Liver (tissue), 9 donors: ENCODE results near the gene NOP10. TPM values are rescaled to one million over a fixed set of nuclear protein-coding genes. Genes with fewer than 3 reads are reported as not detected.

Source experiments
- DNase-seq: peaks from one replicate; pipeline ENCODE4 v3.0.0-alpha.2; 2017; ENCODE audit warnings: low spot score
- H3K27ac ChIP-seq, 2 donors: one replicate each; pipeline ENCODE4 v1.7.0; 2013; ENCODE audit warnings: inconsistent platforms in 2 of 2, low read length in 2 of 2, control low read depth in 1 of 2, low read depth in 1 of 2, mild to moderate bottlenecking in 1 of 2
- H3K27me3 ChIP-seq, 4 donors: one replicate each; pipeline versions ENCODE4 v1.6.1 to v1.7.0; 2013; ENCODE audit warnings: low read length in 3 of 4, inconsistent platforms in 1 of 4, mild to moderate bottlenecking in 1 of 4, moderate library complexity in 1 of 4; ENCODE audit not compliant: control insufficient read depth in 4 of 4, insufficient read depth in 4 of 4
- H3K36me3 ChIP-seq, 4 donors: one replicate each; pipeline versions ENCODE4 v1.6.1 to v1.7.0; 2013; ENCODE audit warnings: low read length in 3 of 4, mild to moderate bottlenecking in 3 of 4, low read depth in 1 of 4, moderate library complexity in 1 of 4; ENCODE audit not compliant: control insufficient read depth in 4 of 4, insufficient read depth in 3 of 4
- H3K4me1 ChIP-seq, 4 donors: one replicate each; pipeline versions ENCODE4 v1.6.1 to v1.7.0; 2013; ENCODE audit warnings: low read length in 3 of 4, mild to moderate bottlenecking in 3 of 4, moderate library complexity in 1 of 4; ENCODE audit not compliant: control insufficient read depth in 4 of 4, insufficient read depth in 4 of 4
- H3K4me3 ChIP-seq, 3 donors: one replicate each; pipeline versions ENCODE4 v1.6.1 to v1.7.0; 2013; ENCODE audit warnings: low read length in 3 of 3, control low read depth in 1 of 3, low read depth in 1 of 3, mild to moderate bottlenecking in 1 of 3
- H3K9ac ChIP-seq, 2 donors: one replicate each; pipeline ENCODE4 v1.7.0; 2013; ENCODE audit warnings: low read length in 2 of 2, mild to moderate bottlenecking in 2 of 2, moderate library complexity in 2 of 2, control low read depth in 1 of 2, low read depth in 1 of 2
- H3K9me3 ChIP-seq, 4 donors: one replicate each; pipeline versions ENCODE4 v1.6.1 to v1.7.0; 2013; ENCODE audit warnings: low read length in 3 of 4; ENCODE audit not compliant: control insufficient read depth in 4 of 4
- ATF3 ChIP-seq: IDR thresholded peaks from 2 replicates; pipeline ENCODE4 v1.6.1; 2016; ENCODE audit warnings: antibody characterized with exemption
- CTCF ChIP-seq: fragments of 150-350 bp; IDR thresholded peaks from 2 replicates; pipeline ENCODE4 v1.5.1; 2017; ENCODE audit warnings: improper control_type of control experiment, low read depth, low read length; ENCODE audit not compliant: missing input control
- EGR1 ChIP-seq, 2 donors: IDR thresholded peaks; 2 replicates each; pipeline ENCODE4 v1.6.1; 2016 to 2018; ENCODE audit warnings: antibody characterized with exemption in 2 of 2, low read depth in 2 of 2
- FOXA1 ChIP-seq: IDR thresholded peaks from 2 replicates; pipeline ENCODE4 v1.6.1; 2016; ENCODE audit warnings: antibody characterized with exemption
- FOXA2 ChIP-seq: IDR thresholded peaks from 2 replicates; pipeline ENCODE4 v1.6.1; 2016; ENCODE audit warnings: antibody characterized with exemption
- GABPA ChIP-seq, 2 donors: IDR thresholded peaks in 1 of 2; conservative IDR thresholded peaks in 1 of 2; 2 replicates each; pipeline ENCODE4 v1.6.1; 2016; ENCODE audit warnings: antibody characterized with exemption in 2 of 2, mild to moderate bottlenecking in 1 of 2, moderate library complexity in 1 of 2
- HNF4A ChIP-seq, 2 donors: conservative IDR thresholded peaks; 2 replicates each; pipeline ENCODE4 v1.6.1; 2016; ENCODE audit warnings: antibody characterized with exemption in 2 of 2, mild to moderate bottlenecking in 2 of 2
- HNF4G ChIP-seq: IDR thresholded peaks from 2 replicates; pipeline ENCODE4 v1.6.1; 2016; ENCODE audit warnings: antibody characterized with exemption
- JUND ChIP-seq, 2 donors: IDR thresholded peaks; 2 replicates each; pipeline ENCODE4 v1.6.1; 2016; ENCODE audit warnings: antibody characterized with exemption in 2 of 2
- MAX ChIP-seq: IDR thresholded peaks from 2 replicates; pipeline ENCODE4 v1.6.1; 2016; ENCODE audit warnings: antibody characterized with exemption
- NR2F2 ChIP-seq: IDR thresholded peaks from 2 replicates; pipeline ENCODE4 v1.6.1; 2016; ENCODE audit warnings: antibody characterized with exemption
- RAD21 ChIP-seq, 2 donors: IDR thresholded peaks; 2 replicates each; pipeline ENCODE4 v1.6.1; 2016; ENCODE audit warnings: antibody characterized with exemption in 2 of 2, mild to moderate bottlenecking in 2 of 2
- REST ChIP-seq: IDR thresholded peaks from 2 replicates; pipeline ENCODE4 v1.6.1; 2016; ENCODE audit warnings: antibody characterized with exemption, mild to moderate bottlenecking
- RXRA ChIP-seq, 2 donors: IDR thresholded peaks; 2 replicates each; pipeline ENCODE4 v1.6.1; 2017 to 2018; ENCODE audit warnings: antibody characterized with exemption in 2 of 2, mild to moderate bottlenecking in 1 of 2
- SP1 ChIP-seq: IDR thresholded peaks from 2 replicates; pipeline ENCODE4 v1.6.1; 2018; ENCODE audit warnings: antibody characterized with exemption, mild to moderate bottlenecking
- TAF1 ChIP-seq: conservative IDR thresholded peaks from 2 replicates; pipeline ENCODE4 v1.6.1; 2016; ENCODE audit warnings: antibody characterized with exemption, mild to moderate bottlenecking
- YY1 ChIP-seq: IDR thresholded peaks from 2 replicates; pipeline ENCODE4 v1.6.1; 2016; ENCODE audit warnings: antibody characterized with exemption, mild to moderate bottlenecking
- ZBTB33 ChIP-seq: IDR thresholded peaks from 2 replicates; pipeline ENCODE4 v1.6.1; 2016; ENCODE audit warnings: antibody characterized with exemption
- WGBS: extraction: QIAGEN DNeasy Blood & Tissue Kit; methylation state at CpG from one replicate; pipeline ENCODE4 v1.1.7; 2013; 5-methylcytosine and 5-hydroxymethylcytosine counted together
- polyA plus RNA-seq, 2 donors: library from polyadenylated mRNA; stranded (reverse) in 1 of 2; unstranded in 1 of 2; fragments of 200-250 nt in 1 of 2; fragments of >200 nt in 1 of 2; fragmentation: Nextera tagmentation in 1 of 2; extraction: Ambion mirVana in 1 of 2; gene quantifications; one replicate each; pipeline versions ENCODE4 v1.2.1 to v1.2.3, GENCODE V29; 2013 to 2015
- total RNA-seq, 2 donors: library from RNA; depleted of rRNA; stranded (reverse); fragments of >200 nt; gene quantifications; one replicate each; pipeline ENCODE4 v1.2.3, GENCODE V29; 2014
- donor health status: healthy.
- donor health status: healthy.
- donor health status: healthy.
- donor health status: healthy.
- donor health status: healthy.

Gene NOP10
- total and polyA plus RNA-seq, 4 donors = 104 to 223 (median 125) TPM

- H3K9ac ChIP-seq = no peak overlapping the region
- H3K27ac ChIP-seq = no peak overlapping the region
- no peaks in the 10 kb centered on the region for H3K27me3 ChIP-seq
- WGBS = 93% methylated on average over 1 of the region's 1 CpG
- H3K9me3 ChIP-seq = no peaks in the 10 kb centered on the region
- H3K36me3 ChIP-seq = peaks cover 0 to 2% (median 0%) of the 10 kb centered on the region in 4 donors
- DNase-seq = no peak
- no peak overlapping the region for H3K4me3 ChIP-seq
- no peaks in the 10 kb centered on the region for H3K4me1 ChIP-seq
- TF ChIP-seq ATF3 = no peak
- TF ChIP-seq HNF4G = no peak
- TF ChIP-seq RAD21 (IDR thresholded peaks at IDR 0.05) = no peak
- TF ChIP-seq ZBTB33 = no peak
- no peak for TF ChIP-seq NR2F2
- TF ChIP-seq FOXA1 = no peak
- no peak for TF ChIP-seq RXRA (IDR thresholded peaks at IDR 0.05)
- no peak for TF ChIP-seq CTCF
- no peak for TF ChIP-seq HNF4A (conservative IDR thresholded peaks at IDR 0.05)
- TF ChIP-seq YY1 = no peak
- TF ChIP-seq GABPA (IDR thresholded peaks at IDR 0.05 in 1 of 2, conservative IDR thresholded peaks at IDR 0.05 in 1 of 2) = no peak
- TF ChIP-seq EGR1 (IDR thresholded peaks at IDR 0.05; ENCODE audit: low read depth in 2 of 2) = no peak
- no peak for TF ChIP-seq SP1
- no peak for TF ChIP-seq TAF1
- no peak for TF ChIP-seq JUND (IDR thresholded peaks at IDR 0.05)
- TF ChIP-seq REST = no peak
- TF ChIP-seq FOXA2 = no peak
- no peak for TF ChIP-seq MAX
Observed at GRCh38 chr15:34357653-34358052, 14.7 kb upstream of the NOP10 start.
